NB4 (cell line): ENCODE data around the gene ATG4C.

Experiments
- CTCF ChIP-seq: IDR thresholded peaks from one replicate; pipeline ENCODE4 v1.5.1; 2012; ENCODE audit warnings: low read depth, low read length
- MAX ChIP-seq: IDR thresholded peaks from 2 replicates; pipeline ENCODE4 v1.6.1; 2011; ENCODE audit warnings: low read depth, low read length
- MYC ChIP-seq: IDR thresholded peaks from 2 replicates; pipeline ENCODE4 v1.6.1; 2011; ENCODE audit warnings: low read depth, low read length
- POLR2A ChIP-seq: IDR thresholded peaks from 2 replicates; pipeline ENCODE4 v1.6.1; 2011; ENCODE audit warnings: mild to moderate bottlenecking; ENCODE audit not compliant: insufficient read length; ENCODE audit errors: extremely low read depth

GRCh38 chr1:62869217-62869754, 85.4 kb downstream of the ATG4C start:
- TF ChIP-seq MAX, result no peak
- TF ChIP-seq CTCF, result no peak
- no peak for TF ChIP-seq POLR2A
- TF ChIP-seq MYC, result no peak
